Fibroblast of gingiva (primary cell): ENCODE data around the gene HHIP.
A peak's percentile ranks its signal among the peaks of the same experiment; 100 is the strongest.

Source experiments
- DNase-seq: peaks from one replicate; pipeline ENCODE4 v3.0.0-alpha.2; 2011; ENCODE audit warnings: low read depth

Gene HHIP

DNA sequence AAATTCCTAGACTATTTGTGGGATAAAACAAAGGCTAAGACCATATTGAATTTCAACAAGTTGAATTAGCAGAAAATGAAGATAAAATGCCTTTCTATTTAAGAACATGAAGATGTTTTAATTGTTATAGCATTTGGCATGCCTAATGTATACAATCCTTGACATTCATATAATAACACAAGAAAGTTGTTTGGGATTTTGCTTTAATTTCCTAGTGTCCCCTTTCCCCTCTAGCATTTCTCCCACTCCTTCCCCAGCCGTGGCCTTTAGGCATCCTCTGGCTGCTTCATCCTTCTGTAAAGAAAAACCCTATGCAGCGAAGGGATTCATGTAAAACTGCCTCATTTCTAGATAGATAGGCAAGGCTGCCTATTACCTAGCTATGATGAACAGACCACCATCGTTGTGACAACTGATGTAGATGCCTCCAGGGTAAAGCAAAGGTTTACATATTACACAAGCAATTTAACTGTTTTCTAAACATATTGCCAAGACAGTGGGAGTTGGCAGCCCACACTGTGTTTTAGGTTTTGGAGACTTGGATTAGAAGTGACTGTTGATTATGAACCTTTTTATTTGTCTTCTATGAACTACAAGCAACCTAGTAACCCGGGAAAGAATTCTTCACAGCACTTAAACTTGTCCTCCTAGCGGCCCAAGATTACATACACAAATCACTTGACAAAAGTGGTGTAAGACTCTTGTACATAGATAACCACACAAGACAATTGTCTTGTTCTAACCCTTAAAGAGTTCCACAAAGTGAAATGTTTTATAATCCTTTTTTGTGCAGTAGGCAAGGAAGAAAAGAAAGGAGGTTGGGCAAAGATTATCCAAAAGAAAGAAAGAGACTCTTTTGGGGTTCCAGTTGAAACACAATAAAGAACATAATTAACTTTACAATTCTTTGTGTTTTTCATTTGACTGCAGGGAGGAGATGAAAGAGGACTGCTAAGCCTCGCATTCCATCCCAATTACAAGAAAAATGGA lies 59.9 kb downstream of the HHIP start:
- no peak for DNase-seq

DNA sequence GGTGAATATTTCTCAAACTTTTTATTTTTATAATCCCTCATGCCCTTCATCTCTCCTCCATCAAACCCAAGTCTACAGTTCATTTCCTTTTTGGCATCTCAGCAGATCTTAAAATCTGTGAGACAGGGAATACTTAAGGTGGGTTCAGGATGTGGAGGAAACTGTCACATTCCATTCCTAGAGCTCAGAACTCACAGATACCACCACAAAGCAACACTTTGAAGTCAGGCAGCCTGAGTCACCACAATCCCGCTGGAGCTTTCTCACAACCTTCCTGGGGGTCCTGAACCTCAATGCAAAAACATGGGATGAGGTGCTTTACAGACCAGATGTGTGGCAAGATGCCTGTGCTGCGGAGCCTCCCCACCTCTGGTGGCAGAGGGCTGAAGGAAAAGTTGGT lies 63.2 kb downstream of the HHIP start:
- no peak for DNase-seq

DNA sequence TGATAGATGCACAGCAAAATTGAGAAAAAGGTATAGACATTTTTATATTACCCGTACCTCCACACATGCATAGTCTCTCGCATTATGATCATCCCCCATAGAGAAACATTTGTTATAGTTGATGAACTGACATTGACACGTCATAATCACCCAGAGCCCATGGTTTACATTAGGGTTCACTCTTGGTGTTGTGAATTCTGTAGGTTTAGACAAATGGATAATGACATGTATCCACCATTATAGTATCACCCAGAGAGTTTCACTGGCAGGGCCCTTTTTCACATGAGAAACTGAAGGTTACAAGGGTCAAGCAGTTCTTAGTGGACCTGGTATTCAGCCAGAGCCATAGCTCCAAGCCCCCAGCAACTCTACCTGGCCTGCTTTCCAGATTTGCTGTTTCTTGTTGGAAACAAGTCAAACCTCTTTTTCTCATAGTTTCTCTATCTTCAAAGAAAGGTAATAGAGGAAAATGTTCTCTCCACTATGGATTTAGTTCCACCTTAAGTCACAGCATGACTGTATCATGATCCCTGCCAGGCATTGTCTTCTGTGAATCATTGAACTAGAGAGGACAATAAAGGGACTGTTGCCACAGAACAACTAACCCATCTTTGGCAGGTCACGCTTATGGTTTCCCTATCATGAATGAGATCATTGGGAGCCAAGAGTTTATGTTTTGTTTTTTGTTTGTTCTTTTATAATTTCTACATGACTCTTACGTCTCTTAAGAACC lies 64.0 kb downstream of the HHIP start:
- DNase-seq = peak; percentile 49

DNA sequence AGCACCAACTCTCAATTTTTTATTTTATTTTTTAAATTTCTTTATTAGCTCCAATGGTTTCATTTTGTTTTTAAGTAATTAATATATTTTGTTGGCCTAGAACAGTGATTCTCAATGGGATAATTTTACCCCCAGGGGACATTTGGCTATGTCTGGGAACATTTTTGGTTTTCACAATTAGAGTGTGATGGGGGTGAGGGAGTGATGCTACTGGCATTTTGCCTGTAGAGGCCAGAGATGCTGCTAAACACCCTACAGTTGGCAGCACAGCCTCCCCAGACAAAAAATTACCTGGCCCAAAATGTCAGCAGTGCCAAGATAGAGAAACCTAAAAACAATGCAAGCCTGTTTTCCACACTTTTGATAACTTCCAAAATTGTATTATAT lies 64.6 kb downstream of the HHIP start:
- peak; percentile 28 for DNase-seq

GRCh38 chr4:144711700-144712456 lies 65.9 kb downstream of the HHIP start:
- no peak for DNase-seq

DNA sequence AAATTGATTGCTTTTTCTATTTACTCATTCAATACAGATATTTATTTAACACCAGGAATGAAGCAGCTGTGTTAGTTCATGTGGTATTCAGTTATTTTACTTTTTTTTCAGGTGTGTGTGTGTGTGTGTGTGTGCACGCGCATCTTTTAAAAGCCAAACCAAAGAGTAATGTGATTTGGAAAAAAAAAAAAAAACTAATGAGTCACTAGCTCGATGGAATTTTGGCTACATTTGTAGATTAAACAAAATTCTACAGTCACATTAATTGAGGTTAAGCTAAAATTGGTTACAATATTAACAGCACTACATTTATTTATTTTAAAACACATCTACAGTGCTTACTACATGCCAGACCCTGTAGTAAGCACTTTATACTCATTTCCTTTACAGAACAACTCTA lies 66.8 kb downstream of the HHIP start:
- DNase-seq = peak; percentile 27

DNA sequence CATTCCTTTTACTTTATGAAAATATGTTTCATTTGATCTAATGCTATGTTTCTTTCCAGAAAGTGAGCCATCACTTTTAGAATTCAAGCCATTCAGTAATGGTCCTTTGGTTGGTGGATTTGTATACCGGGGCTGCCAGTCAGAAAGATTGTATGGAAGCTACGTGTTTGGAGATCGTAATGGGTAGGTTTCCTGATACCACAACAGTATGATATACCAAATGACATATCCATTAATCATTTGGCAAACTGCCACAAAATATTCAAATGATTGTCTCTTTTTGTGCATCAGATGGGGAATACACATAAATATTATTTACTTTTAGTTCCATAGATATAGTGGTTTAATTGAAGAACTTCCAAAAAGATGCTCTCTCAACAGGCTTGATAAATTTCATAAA lies 68.2 kb downstream of the HHIP start:
- no peak for DNase-seq

GRCh38 chr4:144715230-144715629 lies 69.3 kb downstream of the HHIP start:
- DNase-seq = no peak

DNA sequence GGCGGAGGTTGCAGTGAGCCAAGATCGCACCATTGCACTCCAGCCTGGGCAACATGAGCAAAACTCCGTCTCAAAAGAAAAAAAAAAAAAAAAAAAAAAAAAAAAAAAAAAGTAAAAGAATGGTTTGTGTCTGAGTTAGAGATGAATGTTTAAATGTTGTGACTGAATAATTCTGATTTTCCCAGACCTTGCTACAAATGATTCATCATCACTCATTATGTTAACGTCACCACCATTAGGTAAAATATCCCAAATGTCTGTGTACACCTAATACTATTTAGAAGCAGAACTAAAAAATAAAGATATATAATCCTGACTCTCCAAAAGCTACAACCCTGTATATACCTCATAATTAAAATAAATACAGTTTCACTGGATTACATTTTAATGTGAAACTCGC lies 70.8 kb downstream of the HHIP start:
- no peak for DNase-seq

DNA sequence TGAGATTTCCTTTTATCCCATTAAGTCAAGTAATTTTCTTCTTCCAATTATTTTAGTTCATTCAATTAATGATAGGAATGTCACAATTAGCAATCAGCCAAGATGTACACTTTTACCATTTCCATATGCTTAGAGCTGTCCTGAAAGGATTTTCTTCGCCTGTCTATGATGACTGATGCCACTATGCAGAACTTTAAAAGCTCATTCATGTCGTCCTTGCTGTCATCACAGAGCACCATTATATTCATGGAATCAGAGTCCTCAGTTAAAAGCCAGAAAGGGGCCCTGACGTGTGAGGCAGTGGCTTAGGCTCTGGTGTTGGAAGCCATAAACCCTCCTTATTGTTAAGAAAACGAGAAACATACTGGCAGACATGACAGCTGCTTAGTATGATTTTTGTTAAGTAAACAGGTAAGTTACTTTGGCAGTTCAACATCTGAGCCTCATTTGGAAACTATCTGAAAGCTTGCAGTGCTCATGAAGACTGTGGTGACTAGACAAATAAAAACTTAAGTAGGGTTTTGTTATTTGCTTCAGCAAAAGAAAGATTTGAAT lies 73.1 kb downstream of the HHIP start:
- no peak for DNase-seq

DNA sequence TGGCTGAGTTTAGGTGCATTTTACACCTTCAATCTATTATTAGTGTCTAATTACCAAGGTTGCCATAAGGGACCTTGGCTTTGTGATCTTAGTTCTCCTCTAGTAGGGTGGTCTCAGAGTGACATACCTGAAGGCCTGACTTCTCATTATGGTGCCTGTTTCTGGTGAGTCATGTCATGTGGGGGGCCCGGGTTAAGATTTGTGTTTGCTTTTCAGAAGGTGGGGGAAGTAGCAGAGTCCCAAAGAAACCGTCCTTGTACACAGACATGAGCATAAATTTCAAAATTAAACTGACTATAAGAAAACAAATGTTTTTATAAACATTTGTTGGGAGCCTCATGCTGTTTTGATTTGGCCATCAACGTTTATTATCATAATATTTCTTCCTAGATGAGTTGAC lies 74.5 kb downstream of the HHIP start:
- no peak for DNase-seq

GRCh38 chr4:144721994-144722393 lies 76.0 kb downstream of the HHIP start:
- DNase-seq = no peak

GRCh38 chr4:144723471-144723870 lies 77.5 kb downstream of the HHIP start:
- DNase-seq = no peak

DNA sequence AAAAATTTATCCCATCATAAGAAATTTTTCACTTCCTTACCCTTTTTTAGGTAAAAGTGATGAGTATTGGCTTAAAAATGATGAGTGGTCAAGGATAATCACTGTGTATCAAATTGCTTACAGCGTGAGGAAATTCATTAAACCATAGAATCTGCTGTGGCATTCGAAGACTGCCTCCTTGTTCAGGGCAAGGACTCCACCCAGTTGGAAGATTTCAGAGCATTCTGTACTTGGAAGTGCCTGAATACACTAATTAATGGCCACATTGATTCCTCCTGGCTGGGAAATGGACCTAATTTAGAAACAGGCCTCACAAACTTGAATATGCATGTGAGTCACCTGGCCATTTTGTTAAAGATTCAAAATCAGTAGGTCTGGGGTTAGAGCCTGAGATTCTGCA lies 83.2 kb downstream of the HHIP start:
- no peak for DNase-seq

DNA sequence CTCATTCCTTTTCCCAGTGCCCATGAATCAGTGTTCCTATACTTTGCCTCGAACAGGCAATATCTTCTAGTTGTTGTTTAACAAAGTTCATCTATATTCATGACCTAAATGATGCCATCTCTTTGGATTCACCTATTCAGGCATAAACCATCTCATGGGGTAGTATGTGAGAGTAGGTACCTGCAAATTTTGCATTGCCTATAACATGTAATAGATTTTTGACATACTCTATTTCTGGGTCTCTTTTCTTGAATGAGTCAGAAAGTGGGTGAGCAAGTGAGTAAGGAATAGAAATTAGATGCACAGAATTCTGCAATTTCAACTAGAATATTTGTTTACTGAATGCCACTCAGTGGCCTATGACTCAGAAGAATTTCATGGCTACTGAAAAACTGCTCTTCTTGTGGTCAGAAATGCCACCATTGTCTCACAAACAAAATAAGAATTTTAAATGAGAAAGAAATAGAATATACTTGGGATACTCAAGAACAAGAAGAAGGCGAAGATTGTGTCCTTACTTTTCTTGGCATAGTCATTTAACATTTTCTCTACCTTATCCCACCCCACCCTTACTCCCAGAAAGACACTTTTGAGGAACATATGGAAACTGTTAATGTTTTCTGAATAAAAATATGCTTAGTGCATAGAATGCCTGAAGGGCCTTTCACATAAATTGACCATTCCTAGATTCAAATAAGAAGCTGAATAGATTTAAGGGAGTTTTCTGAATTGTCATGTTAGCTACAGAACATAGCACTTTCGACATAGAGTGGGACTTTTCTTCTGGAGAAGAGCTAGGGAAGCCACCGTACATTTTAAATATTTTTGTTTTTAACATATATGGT lies 86.8 kb downstream of the HHIP start:
- DNase-seq = peak; percentile 48

- no peak for DNase-seq
These were observed 87.6 kb downstream of the HHIP start for GRCh38 chr4:144733566-144733965.

GRCh38 chr4:144734522-144734921 lies 88.6 kb downstream of the HHIP start:
- DNase-seq = peak; percentile 11

GRCh38 chr4:144738649-144739048 lies 92.7 kb downstream of the HHIP start:
- no peak for DNase-seq

- peak; percentile 4 for DNase-seq
These were observed 93.6 kb downstream of the HHIP start for GRCh38 chr4:144739511-144740033.

DNA sequence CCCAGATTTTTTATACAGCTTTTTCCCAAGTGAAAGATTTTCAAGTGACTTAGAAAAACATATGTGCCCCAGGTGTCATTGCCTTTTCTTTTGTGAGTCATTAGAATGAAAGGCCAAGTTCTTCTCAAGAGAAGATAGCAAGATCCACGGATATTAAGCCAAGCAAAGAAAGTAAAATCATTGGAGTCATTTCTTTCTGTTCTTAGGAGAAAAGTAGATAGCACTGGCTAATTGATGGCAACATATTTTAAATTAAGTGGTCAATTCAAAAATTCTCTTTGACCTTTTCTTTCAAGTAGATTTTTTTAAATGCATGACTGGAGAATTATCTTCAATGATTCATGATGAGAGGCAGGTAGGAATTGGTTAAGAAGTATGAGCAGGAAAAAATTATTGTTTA lies 94.4 kb downstream of the HHIP start:
- DNase-seq = no peak
